ENCODE measurements around the gene PTH2R. TPM values are rescaled to one million over a fixed set of nuclear protein-coding genes. Genes with fewer than 3 reads are reported as not detected.
"Not testable (repeated sequence)": the region's sequence is repeated elsewhere in the genome, so short reads cannot be mapped to it uniquely, and the experiment has no call there.

PTH2R gene
- total RNA-seq, 1 donor from 2014 or later, result not detected

GRCh38 chr2:208492069-208492468, 85.5 kb downstream of the PTH2R start:
- H3K4me1 ChIP-seq, result no peaks in the 10 kb centered on the region
- H3K36me3 ChIP-seq, result no peaks in the 10 kb centered on the region
- H3K4me3 ChIP-seq, result no peak overlapping the region
- intact Hi-C loops (cut with DNase I), result no loop called here
- DNase-seq (ENCODE audit: extremely low spot score in 2 of 2), result no peak
- H3K27me3 ChIP-seq, result no peaks in the 10 kb centered on the region
- TF ChIP-seq CTCF (IDR thresholded peaks at IDR 0.05) (no peak), POLR2A (IDR thresholded peaks at IDR 0.05) (no peak), POLR2AphosphoS5 (IDR thresholded peaks at IDR 0.05; ENCODE audit: insufficient read depth in 1 of 2, low read depth in 1 of 2) (no peak)
- H3K27ac ChIP-seq, result no peak overlapping the region
- no peaks in the 10 kb centered on the region for H3K9me3 ChIP-seq

DNA sequence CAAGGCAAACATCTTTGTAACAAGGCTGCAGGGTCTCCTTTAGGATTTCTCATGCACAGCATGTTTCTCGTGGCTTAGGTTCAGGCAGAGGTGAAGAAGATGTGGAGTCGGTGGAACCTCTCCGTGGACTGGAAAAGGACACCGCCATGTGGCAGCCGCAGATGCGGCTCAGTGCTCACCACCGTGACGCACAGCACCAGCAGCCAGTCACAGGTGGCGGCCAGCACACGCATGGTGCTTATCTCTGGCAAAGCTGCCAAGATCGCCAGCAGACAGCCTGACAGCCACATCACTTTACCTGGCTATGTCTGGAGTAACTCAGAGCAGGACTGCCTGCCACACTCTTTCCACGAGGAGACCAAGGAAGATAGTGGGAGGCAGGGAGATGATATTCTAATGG, 86.6 kb downstream of the PTH2R start:
- Histone ChIP-seq H3K27ac (no peak overlapping the region), H3K4me1 (no peaks in the 10 kb centered on the region), H3K27me3 (no peaks in the 10 kb centered on the region), H3K36me3 (no peaks in the 10 kb centered on the region), H3K4me3 (no peak overlapping the region), H3K9me3 (no peaks in the 10 kb centered on the region)
- TF ChIP-seq POLR2AphosphoS5 (IDR thresholded peaks at IDR 0.05; ENCODE audit: insufficient read depth in 1 of 2, low read depth in 1 of 2) (no peak), CTCF (IDR thresholded peaks at IDR 0.05) (no peak), POLR2A (IDR thresholded peaks at IDR 0.05) (no peak)
- intact Hi-C loops (cut with DNase I), result no loop called here
- DNase-seq (ENCODE audit: extremely low spot score in 2 of 2), result no peak

DNA sequence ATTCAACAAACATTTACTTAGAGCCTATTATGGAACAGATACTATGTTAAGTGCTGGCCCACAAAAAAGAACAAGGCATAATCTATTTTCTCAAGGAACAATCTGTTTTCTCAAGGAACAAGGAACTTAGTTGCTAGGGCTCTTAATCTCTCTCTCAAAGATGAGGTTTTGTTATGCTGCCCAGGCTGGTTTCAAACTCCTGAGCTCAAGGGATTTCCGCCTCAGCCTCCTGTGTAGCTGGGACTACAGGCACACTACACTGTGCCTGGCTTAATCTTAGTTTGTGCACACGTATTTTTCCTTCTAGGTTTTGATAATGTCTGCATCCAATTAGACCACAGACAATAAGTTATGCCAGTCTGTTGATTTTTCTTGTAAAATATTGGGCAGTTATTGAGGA, 89.5 kb downstream of the PTH2R start:
- Histone ChIP-seq H3K27me3 (no peaks in the 10 kb centered on the region), H3K4me3 (no peak overlapping the region), H3K9me3 (no peaks in the 10 kb centered on the region), H3K36me3 (no peaks in the 10 kb centered on the region), H3K4me1 (no peaks in the 10 kb centered on the region), H3K27ac (no peak overlapping the region)
- intact Hi-C loops (cut with DNase I), result no loop called here
- TF ChIP-seq POLR2A (IDR thresholded peaks at IDR 0.05) (no peak), POLR2AphosphoS5 (IDR thresholded peaks at IDR 0.05; ENCODE audit: insufficient read depth in 1 of 2, low read depth in 1 of 2) (no peak), CTCF (IDR thresholded peaks at IDR 0.05) (no peak)
- DNase-seq (ENCODE audit: extremely low spot score in 2 of 2), result no peak

- H3K9me3 ChIP-seq, result no peaks in the 10 kb centered on the region
- H3K4me3 ChIP-seq, result no peak overlapping the region
- no peak overlapping the region for H3K27ac ChIP-seq
- intact Hi-C loops (cut with DNase I), result no loop called here
- TF ChIP-seq POLR2AphosphoS5 (IDR thresholded peaks at IDR 0.05; ENCODE audit: insufficient read depth in 1 of 2, low read depth in 1 of 2) (no peak), POLR2A (IDR thresholded peaks at IDR 0.05) (no peak), CTCF (IDR thresholded peaks at IDR 0.05) (no peak)
- no peak for DNase-seq (ENCODE audit: extremely low spot score in 2 of 2)
- H3K27me3 ChIP-seq, result no peaks in the 10 kb centered on the region
- no peaks in the 10 kb centered on the region for H3K36me3 ChIP-seq
- no peaks in the 10 kb centered on the region for H3K4me1 ChIP-seq
Measured at GRCh38 chr2:208501206-208501605, 94.6 kb downstream of the PTH2R start.

DNA sequence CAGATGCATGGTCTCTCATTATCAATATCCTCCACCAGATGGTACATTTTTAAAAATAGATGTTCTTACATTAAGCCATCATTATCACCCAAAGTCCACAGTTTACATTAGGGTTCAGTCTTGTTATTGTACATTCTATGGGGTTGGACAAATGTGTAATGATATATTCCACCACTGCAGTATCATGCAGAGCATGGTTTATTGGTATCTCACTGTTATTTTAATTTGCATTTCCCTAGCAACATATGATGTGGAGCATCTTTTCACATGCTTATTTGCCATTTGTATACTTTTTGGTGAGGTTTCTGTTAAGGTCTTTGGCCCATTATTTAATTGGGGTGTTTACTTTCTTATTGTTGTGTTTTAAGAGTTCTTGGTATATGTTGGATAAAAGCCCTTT, 95.7 kb downstream of the PTH2R start:
- H3K27ac ChIP-seq, result no peak overlapping the region
- intact Hi-C loops (cut with DNase I), result no loop called here
- no peaks in the 10 kb centered on the region for H3K4me1 ChIP-seq
- H3K36me3 ChIP-seq, result no peaks in the 10 kb centered on the region
- H3K9me3 ChIP-seq, result no peaks in the 10 kb centered on the region
- TF ChIP-seq POLR2A (IDR thresholded peaks at IDR 0.05) (no peak), POLR2AphosphoS5 (IDR thresholded peaks at IDR 0.05; ENCODE audit: insufficient read depth in 1 of 2, low read depth in 1 of 2) (no peak), CTCF (IDR thresholded peaks at IDR 0.05) (no peak)
- no peaks in the 10 kb centered on the region for H3K27me3 ChIP-seq
- H3K4me3 ChIP-seq, result no peak overlapping the region
- no peak for DNase-seq (ENCODE audit: extremely low spot score in 2 of 2)

GRCh38 chr2:208505365-208505764, 98.8 kb downstream of the PTH2R start:
- H3K4me1 ChIP-seq; H3K36me3 ChIP-seq; H3K27ac ChIP-seq; H3K27me3 ChIP-seq; H3K9me3 ChIP-seq; H3K4me3 ChIP-seq; DNase-seq (ENCODE audit: extremely low spot score in 2 of 2); intact Hi-C loops (cut with DNase I): not testable (repeated sequence)
